ENCODE data around the gene VWA3A. TPM values are rescaled to one million over a fixed set of nuclear protein-coding genes. Genes with fewer than 3 reads are reported as not detected.
A peak's percentile ranks its signal among the peaks of the same experiment; 100 is the strongest.
"Not testable (repeated sequence)": the region's sequence is repeated elsewhere in the genome, so short reads cannot be mapped to it uniquely, and the experiment has no call there.

The VWA3A gene
- total RNA-seq, 1 donor from 2014 or later, result not detected

DNA sequence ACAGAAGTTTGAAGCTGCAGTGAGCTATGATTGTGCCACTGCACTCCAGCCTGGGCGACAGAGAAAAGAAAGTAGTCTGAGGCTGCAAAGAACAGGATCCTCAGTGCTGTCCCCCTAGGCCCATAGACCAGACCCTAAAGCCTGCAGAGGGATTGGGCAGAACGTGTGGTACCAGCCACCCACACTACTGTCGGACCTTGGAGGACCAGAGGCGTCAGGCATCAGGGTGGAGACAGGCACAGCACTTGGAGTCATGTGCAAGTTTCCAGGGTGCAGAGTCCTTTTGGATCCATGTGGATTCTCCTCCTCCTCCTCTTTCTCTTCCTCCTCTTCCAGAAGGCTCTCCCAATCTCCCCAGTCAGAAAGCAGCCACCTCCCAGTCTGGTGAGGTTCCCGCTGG, 72.1 kb downstream of the VWA3A start:
- intact Hi-C loops (cut with micrococcal nuclease), result no loop called here
- Mint-ChIP-seq H3K27me3 (peaks cover 22% of the 10 kb centered on the region), H3K4me3 (no peak overlapping the region), H3K27ac (no peak overlapping the region), H3K36me3 (ENCODE audit: low read depth) (no peaks in the 10 kb centered on the region), H3K9me3 (peaks cover 4% of the 10 kb centered on the region), H3K4me1 (no peaks in the 10 kb centered on the region)
- no peak for DNase-seq

DNA sequence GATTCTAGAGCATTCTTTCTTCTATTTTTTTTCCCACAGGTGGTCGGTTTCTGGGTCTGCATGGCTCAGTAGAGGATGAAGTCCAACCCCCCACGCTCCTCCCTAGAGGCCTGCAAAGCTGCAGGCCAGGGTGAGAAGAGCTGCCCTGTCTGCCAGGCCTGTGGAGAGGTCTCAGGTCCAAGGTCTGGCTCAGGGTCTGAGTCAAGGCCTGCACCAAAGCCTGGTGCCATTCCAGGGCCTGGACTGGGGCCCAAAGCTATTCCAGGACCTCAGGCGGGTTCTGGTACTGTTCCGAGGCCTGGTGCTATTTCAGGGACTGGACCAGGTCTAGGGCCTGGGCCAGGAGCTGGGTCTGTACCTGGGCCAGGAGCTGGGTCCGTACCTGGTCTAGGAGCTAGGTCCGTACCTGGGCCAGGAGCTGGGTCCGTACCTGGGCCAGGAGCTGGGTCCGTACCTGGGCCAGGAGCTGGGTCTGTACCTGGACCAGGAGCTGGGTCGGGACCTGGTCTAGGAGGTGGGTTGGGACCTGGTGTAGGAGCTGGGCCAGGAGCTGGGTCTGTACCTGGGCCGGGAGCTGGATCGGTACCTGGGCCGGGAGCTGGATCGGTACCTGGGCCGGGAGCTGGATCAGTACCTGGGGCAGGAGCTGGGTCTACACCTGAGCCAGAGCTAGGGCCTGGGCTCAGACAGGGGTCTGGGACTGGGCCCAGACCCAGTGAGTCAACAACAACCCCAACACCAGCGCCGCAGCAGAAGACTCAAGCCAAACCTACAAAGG, 73.4 kb downstream of the VWA3A start:
- H3K4me1 Mint-ChIP-seq, result no peaks in the 10 kb centered on the region
- no peaks in the 10 kb centered on the region for H3K36me3 Mint-ChIP-seq (ENCODE audit: low read depth)
- H3K9me3 Mint-ChIP-seq, result peaks cover 4% of the 10 kb centered on the region
- intact Hi-C loops (cut with micrococcal nuclease), result no loop called here
- no peak overlapping the region for H3K4me3 Mint-ChIP-seq
- H3K27ac Mint-ChIP-seq, result no peak overlapping the region
- peaks cover 16% of the 10 kb centered on the region for H3K27me3 Mint-ChIP-seq
- no peak for DNase-seq

DNA sequence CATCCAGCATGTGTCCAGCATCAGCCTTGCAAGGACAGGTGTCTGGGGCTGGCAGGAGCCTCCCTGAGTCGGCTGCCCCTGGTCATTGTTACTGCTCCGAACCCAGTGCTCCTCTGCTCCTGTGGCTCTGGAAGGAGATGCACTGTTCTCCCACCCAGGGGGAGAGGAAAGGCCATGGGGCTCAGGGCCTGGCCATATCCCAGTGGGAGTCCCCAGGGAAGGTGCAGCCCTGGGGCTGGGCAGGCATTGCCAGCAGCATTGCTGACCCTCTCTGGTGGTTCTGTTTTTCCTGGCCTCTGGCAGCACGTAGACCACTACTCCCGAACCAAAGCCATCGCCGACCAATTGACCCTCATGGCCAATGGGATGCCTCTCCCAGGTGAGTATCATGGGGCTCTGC, 79.6 kb downstream of the VWA3A start:
- H3K4me3 Mint-ChIP-seq, result no peak overlapping the region
- intact Hi-C loops (cut with micrococcal nuclease), result no loop called here
- no peak for DNase-seq
- H3K36me3 Mint-ChIP-seq (ENCODE audit: low read depth), result no peaks in the 10 kb centered on the region
- no peaks in the 10 kb centered on the region for H3K27me3 Mint-ChIP-seq
- no peaks in the 10 kb centered on the region for H3K9me3 Mint-ChIP-seq
- H3K4me1 Mint-ChIP-seq, result no peaks in the 10 kb centered on the region
- H3K27ac Mint-ChIP-seq, result no peak overlapping the region

DNA sequence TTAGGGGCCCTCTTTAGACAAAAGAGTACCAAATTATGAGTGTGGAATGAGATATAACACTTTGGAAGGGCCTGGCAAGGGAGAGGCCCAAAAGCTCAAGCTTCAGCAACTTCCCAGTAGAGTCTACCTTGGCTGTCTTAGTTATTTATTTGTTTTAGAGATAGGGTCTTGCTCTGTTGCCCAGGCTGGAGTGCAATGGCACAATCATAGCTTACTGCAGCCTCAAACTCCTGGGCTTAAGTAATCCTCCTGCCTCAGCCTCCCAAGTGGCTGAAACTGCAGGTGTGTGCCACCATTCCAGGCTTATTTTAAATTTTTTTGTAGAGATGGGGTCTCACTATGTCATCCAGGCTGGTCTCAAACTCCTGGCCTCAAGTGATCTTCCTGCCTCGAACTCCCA, 80.3 kb downstream of the VWA3A start:
- intact Hi-C loops (cut with micrococcal nuclease); H3K9me3 Mint-ChIP-seq; H3K4me1 Mint-ChIP-seq: not testable (repeated sequence)

DNA sequence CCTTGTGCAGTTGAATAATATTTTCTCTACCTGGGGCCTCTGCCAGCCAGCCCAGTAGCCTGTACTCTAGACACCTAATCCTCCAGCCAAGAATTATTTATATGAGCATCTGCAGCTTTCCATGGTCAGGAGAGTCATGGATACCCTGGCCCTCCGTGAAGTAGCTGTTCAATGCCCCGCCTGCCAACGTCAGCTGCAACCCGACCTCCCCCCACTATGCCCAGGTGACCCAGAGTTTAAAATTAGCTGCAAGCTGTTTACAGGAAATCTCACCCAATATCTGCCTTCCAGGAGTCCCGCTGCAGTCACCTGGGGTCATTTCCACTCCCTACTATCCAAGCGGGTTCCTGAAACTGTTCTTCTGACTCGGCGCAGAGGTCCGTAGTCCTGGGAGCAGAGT, 82.3 kb downstream of the VWA3A start:
- intact Hi-C loops (cut with micrococcal nuclease), result no loop called here
- Mint-ChIP-seq H3K27ac (no peak overlapping the region), H3K9me3 (no peaks in the 10 kb centered on the region), H3K4me3 (no peak overlapping the region), H3K27me3 (no peaks in the 10 kb centered on the region), H3K4me1 (no peaks in the 10 kb centered on the region), H3K36me3 (ENCODE audit: low read depth) (no peaks in the 10 kb centered on the region)
- DNase-seq, result no peak

More for the DNA sequence above, 80.3 kb downstream of the VWA3A start:
- H3K4me3 Mint-ChIP-seq; H3K36me3 Mint-ChIP-seq (ENCODE audit: low read depth); H3K27ac Mint-ChIP-seq; DNase-seq; H3K27me3 Mint-ChIP-seq: not testable (repeated sequence)

DNA sequence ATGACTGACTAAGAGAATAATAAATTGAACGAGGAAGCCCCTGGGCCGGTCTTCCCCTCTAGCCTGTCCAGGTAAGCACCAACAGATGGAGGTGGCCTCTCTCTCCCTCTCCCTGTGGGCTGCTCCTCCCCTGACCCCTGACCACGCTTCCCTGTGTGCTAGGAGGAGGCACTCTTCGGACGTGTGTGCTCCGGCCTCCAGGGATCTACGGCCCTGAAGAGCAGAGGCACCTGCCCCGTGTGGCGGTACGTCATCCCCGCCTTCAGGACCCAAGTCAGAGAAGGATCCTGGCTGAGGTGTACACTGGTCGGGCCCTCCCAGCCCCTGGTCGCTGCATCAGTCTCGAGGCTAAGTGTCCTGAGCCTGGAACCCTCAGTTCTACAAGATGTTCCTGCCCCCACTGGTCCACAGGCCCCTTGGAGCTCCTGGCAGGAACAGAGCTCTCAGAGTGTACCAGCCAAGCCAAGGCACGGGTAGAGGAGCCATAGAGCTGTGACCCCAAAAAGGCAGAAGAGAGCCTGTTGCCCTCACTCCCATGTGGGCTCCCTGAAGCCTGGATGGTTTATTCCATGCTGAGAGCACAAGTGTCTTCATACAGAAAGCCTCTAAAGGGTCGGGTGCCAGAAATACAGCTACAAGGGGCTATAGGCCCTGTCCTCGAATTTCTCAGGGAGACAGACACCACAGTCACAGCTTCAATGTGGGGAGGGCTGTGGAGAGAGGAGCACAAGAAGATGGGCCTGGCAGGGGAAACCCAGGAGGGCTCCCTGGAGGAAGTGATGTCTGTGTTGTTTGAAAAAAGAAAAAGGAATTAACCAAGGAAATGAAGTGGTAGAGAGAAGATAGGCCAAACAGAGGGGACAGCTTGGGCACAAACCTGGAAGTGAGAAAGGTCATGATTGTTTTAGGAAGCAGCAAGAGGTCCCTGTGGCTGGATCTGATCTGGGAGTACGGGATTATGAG, 85.9 kb downstream of the VWA3A start:
- H3K27ac Mint-ChIP-seq, result no peak overlapping the region
- no peaks in the 10 kb centered on the region for H3K4me1 Mint-ChIP-seq
- H3K36me3 Mint-ChIP-seq (ENCODE audit: low read depth), result no peaks in the 10 kb centered on the region
- H3K4me3 Mint-ChIP-seq, result no peak overlapping the region
- no peak for DNase-seq
- no peaks in the 10 kb centered on the region for H3K27me3 Mint-ChIP-seq
- intact Hi-C loops (cut with micrococcal nuclease), result no loop called here
- no peaks in the 10 kb centered on the region for H3K9me3 Mint-ChIP-seq

DNA sequence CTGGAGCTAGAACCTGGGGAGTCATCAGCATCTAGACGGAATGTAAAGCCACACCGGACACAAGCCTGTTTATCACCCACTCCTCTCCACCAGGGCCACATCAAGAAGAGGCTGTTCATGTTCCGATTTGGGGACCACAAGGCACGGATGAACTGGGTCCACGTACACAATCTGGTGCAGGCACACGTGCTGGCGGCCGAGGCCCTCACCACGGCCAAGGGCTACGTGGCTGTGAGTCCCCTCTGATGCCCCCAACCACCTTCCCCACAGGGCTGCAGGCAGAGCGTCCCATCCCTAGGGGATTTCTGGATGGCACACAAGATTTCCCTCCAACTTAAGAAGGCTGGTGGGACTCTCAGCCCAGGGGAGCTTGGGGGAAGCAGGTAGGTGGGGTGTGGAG, 89.1 kb downstream of the VWA3A start:
- no peak for DNase-seq
- Mint-ChIP-seq H3K4me3 (no peak overlapping the region), H3K4me1 (no peaks in the 10 kb centered on the region), H3K27ac (no peak overlapping the region), H3K36me3 (ENCODE audit: low read depth) (no peaks in the 10 kb centered on the region), H3K9me3 (no peaks in the 10 kb centered on the region), H3K27me3 (no peaks in the 10 kb centered on the region)
- intact Hi-C loops (cut with micrococcal nuclease), result no loop called here

DNA sequence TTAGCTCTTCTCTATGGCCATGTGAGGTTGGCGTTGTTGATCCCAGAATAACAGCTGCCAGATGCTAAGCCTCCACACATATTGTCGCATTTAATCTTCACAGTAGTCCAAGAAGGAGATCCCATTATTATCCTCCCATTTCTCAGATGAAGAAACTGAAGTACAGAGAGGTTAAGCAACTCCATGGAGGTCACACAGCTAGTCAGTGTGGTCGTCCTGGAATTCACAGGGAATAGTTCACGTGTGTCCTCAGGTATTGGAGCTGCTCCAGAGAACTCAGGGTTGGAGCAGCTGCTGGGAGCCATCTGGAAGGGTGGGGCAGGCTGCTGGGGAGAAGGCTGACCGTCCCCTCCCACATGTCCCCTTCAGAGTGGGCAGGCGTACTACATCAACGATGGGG, 89.5 kb downstream of the VWA3A start:
- Mint-ChIP-seq H3K27ac (no peak overlapping the region), H3K36me3 (ENCODE audit: low read depth) (no peaks in the 10 kb centered on the region), H3K4me3 (no peak overlapping the region), H3K9me3 (no peaks in the 10 kb centered on the region), H3K27me3 (no peaks in the 10 kb centered on the region), H3K4me1 (no peaks in the 10 kb centered on the region)
- DNase-seq, result no peak
- intact Hi-C loops (cut with micrococcal nuclease), result no loop called here

DNA sequence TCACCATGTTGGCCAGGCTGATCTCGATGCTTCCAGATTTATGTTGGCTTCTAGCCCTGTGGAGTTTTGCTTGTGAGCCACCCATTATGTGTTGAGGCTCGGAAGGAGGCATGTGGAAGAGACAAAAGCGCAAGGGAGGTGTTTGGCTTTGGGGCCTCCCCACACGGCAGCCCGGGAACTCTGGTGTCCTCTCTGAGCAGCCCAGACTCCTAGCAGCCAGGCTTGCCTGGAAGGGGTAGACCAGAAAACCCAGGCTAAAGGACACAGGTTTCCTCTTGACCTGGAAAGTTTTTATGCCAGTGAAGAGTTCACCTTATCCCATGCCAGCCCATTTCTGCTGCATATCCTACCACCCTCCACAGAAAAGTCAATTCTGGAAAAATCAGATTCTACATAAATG, 91.0 kb downstream of the VWA3A start:
- H3K27ac Mint-ChIP-seq, result no peak overlapping the region
- H3K27me3 Mint-ChIP-seq, result no peaks in the 10 kb centered on the region
- H3K4me3 Mint-ChIP-seq, result no peak overlapping the region
- peaks cover 4% of the 10 kb centered on the region for H3K4me1 Mint-ChIP-seq
- intact Hi-C loops (cut with micrococcal nuclease), result no loop called here
- no peaks in the 10 kb centered on the region for H3K36me3 Mint-ChIP-seq (ENCODE audit: low read depth)
- DNase-seq, result no peak
- H3K9me3 Mint-ChIP-seq, result no peaks in the 10 kb centered on the region

DNA sequence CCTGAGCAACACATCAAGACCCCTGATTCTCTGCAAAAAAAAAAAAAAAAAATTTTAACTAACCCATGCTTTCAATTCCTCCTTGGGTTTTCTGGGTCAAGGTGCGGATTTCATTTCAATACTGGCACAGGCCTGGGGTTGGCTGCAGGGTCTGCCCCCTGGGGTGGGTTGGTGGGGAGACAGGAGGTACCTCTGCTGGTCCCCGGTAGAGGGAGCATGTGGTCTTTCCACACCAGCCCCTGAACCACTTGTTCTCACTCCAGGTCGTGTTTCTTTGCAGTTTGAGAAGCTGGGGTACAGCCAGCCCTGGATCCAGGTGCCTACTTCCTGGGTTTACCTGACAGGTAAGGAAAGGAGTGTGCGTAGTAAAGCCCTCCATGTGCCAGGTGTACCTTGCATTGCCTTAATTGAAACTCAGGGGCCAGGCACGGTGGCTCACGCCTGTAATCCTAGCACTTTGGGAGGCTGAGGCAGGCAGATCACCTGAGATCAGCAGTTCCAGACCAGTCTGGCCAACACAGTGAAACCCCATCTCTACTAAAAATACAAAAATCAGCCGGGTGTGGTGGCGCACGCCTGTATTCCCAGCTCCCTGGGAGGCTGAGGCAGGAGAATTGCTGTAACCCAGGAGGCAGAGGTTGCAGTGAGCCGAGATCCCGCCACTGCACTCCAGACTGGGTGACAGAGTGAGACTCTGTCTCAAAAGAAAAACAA, 91.7 kb downstream of the VWA3A start:
- H3K4me1 Mint-ChIP-seq, result peaks cover 10% of the 10 kb centered on the region
- no peaks in the 10 kb centered on the region for H3K36me3 Mint-ChIP-seq (ENCODE audit: low read depth)
- H3K4me3 Mint-ChIP-seq, result no peak overlapping the region
- intact Hi-C loops (cut with micrococcal nuclease), result no loop called here
- no peaks in the 10 kb centered on the region for H3K27me3 Mint-ChIP-seq
- DNase-seq, result no peak
- no peak overlapping the region for H3K27ac Mint-ChIP-seq
- H3K9me3 Mint-ChIP-seq, result no peaks in the 10 kb centered on the region

DNA sequence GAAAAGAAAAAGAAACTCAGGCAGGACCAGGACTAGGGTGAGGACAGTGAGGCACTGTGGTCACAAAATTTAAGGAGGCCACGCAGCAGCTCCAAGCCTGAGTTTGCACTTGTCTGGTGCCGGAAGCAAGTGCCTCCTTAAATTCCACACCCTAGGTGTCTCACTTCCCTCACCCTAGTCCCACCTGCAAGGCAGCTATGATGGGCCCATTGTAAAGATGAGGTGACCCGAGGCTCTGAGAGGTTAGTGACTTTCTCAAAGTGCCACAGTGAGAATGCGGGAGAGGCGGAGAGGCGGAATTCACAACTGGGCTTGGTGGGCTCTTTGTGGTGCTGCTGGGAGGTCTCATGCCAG, 92.3 kb downstream of the VWA3A start:
- H3K27me3 Mint-ChIP-seq, result no peaks in the 10 kb centered on the region
- H3K36me3 Mint-ChIP-seq (ENCODE audit: low read depth), result no peaks in the 10 kb centered on the region
- H3K27ac Mint-ChIP-seq, result no peak overlapping the region
- DNase-seq, result no peak
- no peak overlapping the region for H3K4me3 Mint-ChIP-seq
- H3K9me3 Mint-ChIP-seq, result no peaks in the 10 kb centered on the region
- peaks cover 15% of the 10 kb centered on the region for H3K4me1 Mint-ChIP-seq
- intact Hi-C loops (cut with micrococcal nuclease), result no loop called here

DNA sequence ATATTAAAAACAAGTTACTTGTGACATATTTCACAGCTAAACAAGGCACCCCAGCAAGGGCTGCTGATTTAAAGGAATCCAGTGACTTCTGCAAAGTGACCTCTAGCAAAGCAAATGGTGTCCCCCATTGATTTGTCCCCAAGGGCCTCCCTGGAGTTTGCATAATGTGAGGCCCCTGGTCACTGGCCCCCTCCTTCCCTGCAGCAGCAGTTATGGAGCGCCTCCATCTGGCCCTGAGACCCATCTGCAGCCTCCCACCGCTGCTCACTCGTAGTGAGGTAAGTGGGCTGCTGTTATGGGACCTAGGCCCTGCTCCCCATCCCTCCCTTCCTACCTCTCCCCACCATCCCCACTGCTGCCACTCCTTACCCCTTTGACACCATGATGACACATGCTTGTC, 94.2 kb downstream of the VWA3A start:
- H3K9me3 Mint-ChIP-seq, result no peaks in the 10 kb centered on the region
- no peak for DNase-seq
- no peak overlapping the region for H3K4me3 Mint-ChIP-seq
- no peak overlapping the region for H3K27ac Mint-ChIP-seq
- intact Hi-C loops (cut with micrococcal nuclease), result loop anchor here (5.0 kb wide), 1 partner anchor 529 kb away; no protein-coding TSS in a partner anchor
- no peaks in the 10 kb centered on the region for H3K27me3 Mint-ChIP-seq
- H3K36me3 Mint-ChIP-seq (ENCODE audit: low read depth), result no peaks in the 10 kb centered on the region
- H3K4me1 Mint-ChIP-seq, result peaks cover 20% of the 10 kb centered on the region

DNA sequence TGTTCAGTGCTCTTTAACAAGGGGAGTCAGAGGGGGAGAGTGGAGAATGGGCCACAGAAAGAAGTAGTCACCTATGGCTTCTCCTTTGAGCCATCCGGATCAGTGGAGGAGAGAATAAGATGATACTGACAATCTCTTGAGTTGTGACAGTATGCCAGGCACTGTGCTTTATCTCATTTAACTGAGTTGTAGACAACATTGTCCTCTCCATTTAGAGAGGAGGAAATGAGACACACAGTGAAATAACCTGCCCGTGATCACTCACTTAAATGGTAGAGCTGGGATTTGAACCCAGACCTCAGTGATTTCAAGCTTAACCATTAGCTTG, 95.9 kb downstream of the VWA3A start:
- DNase-seq, result no peak
- Mint-ChIP-seq H3K27ac (peak overlapping the region; percentile 99), H3K4me3 (no peak overlapping the region), H3K36me3 (ENCODE audit: low read depth) (no peaks in the 10 kb centered on the region), H3K9me3 (no peaks in the 10 kb centered on the region), H3K27me3 (no peaks in the 10 kb centered on the region), H3K4me1 (peaks cover 33% of the 10 kb centered on the region)
- intact Hi-C loops (cut with micrococcal nuclease), result loop anchor here (1.0 to 5.0 kb wide), 4 partner anchors 89 to 531 kb away; partner anchors contain the start of gene PDZD9

All from activated CD4-positive, alpha-beta T cell treated with anti-CD3 and anti-CD28 coated beads, Interleukin-2, amount 10 ng/mL, durations not matched to agents 24 days and 14 days (primary cell).